ENCODE results near the gene DNM1. TPM values are rescaled to one million over a fixed set of nuclear protein-coding genes. Genes with fewer than 3 reads are reported as not detected.
A peak's percentile ranks its signal among the peaks of the same experiment; 100 is the strongest.

DNM1 gene
- total RNA-seq, 1 donor from 2014 or later = 2.4 TPM

DNA sequence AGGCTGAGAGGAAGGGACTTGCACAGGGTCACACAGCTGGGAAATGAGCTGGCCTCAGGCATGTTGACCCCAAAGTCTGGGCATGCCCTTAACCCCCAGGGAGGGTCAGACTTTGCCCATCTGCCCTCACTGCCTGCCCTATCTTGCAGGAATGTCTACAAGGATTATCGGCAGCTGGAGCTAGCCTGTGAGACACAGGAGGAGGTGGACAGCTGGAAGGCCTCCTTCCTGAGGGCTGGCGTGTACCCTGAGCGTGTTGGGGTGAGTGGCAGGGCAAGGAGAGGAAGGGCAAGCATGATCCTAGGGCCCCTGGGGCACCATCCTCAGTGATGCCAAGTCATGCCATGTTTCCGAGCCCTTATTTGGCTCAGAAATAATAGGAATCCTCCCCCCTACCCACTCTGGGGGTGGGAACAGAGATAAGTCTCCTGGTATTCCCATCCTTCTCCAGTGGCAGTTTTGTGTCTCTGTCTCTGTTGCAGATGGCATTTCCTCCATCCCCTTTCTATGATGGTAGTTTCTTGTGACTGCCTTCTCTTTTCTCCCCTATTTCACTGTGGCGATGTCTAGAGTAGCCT is 44.1 kb downstream of the DNM1 start:
- Mint-ChIP-seq H3K27me3 (ENCODE audit: low read depth) (peaks cover 36% of the 10 kb centered on the region), H3K4me3 (ENCODE audit: low read depth) (no peak overlapping the region), H3K36me3 (ENCODE audit: low read depth) (no peaks in the 10 kb centered on the region), H3K9me3 (no peaks in the 10 kb centered on the region), H3K27ac (no peak overlapping the region), H3K4me1 (ENCODE audit: low read depth) (peaks cover 15% of the 10 kb centered on the region)
- intact Hi-C loops (cut with micrococcal nuclease) = no loop called here
- no peak for DNase-seq (ENCODE audit: low spot score)

DNA sequence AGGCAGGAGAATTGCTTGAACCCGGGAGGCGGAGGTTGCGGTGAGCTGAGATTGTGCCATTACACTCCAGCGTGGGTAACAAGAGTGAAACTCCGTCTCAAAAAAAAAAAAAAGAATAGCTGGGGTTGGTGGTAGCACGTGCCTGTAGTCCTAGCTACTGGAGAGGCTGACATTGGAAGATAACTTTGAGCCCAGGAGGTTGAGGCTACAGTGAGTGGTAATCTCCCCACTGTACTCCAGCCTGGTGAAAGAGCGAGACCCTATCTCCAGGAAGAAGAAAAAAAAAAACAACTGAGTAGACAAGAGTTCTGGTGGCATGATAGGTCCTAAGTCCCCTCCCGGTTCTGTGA is 46.4 kb downstream of the DNM1 start:
- no peak overlapping the region for H3K27ac Mint-ChIP-seq
- H3K4me3 Mint-ChIP-seq (ENCODE audit: low read depth) = peak overlapping the region; percentile 76
- H3K4me1 Mint-ChIP-seq (ENCODE audit: low read depth) = peaks cover 8% of the 10 kb centered on the region
- H3K9me3 Mint-ChIP-seq = no peaks in the 10 kb centered on the region
- H3K36me3 Mint-ChIP-seq (ENCODE audit: low read depth) = no peaks in the 10 kb centered on the region
- intact Hi-C loops (cut with micrococcal nuclease) = no loop called here
- no peak for DNase-seq (ENCODE audit: low spot score)
- peaks cover 28% of the 10 kb centered on the region for H3K27me3 Mint-ChIP-seq (ENCODE audit: low read depth)

DNA sequence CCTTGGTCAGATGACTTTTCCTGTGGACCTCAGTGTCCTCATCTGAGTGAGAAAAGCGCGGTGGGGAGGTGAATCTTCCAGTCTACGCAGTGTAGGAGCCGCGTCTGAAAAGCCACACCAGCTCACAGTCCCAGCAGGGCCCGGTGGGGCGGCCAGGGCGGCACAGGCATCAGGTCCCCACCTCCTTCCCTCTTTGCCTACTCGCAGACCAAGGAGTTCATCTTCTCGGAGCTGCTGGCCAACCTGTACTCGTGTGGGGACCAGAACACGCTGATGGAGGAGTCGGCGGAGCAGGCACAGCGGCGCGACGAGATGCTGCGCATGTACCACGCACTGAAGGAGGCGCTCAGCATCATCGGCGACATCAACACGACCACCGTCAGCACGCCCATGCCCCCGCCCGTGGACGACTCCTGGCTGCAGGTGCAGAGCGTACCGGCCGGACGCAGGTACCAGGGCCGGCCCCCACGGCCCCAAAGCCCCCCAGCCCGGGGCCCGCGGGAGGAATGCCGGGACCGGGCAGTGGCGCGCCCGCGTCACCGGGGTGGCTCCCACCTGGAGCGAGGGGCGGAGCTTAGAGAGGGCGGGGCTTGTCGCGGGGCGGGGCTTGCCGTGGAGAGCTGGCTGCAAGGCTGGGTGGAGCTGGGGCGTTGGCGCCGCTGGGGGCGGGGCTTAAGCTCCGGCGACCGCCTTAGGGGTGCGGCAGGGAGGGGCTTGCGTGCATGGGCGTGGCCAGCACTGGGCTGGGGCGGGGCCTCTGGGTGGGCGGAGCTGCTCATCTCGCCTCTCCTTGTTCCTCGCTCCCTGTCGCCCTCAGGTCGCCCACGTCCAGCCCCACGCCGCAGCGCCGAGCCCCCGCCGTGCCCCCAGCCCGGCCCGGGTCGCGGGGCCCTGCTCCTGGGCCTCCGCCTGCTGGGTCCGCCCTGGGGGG is 47.0 kb downstream of the DNM1 start:
- intact Hi-C loops (cut with micrococcal nuclease) = loop anchor here (1.0 to 2.0 kb wide), 3 partner anchors 25 to 73 kb away; partner anchors contain the start of genes COQ4 and TRUB2
- Mint-ChIP-seq H3K4me1 (ENCODE audit: low read depth) (peaks cover 8% of the 10 kb centered on the region), H3K4me3 (ENCODE audit: low read depth) (peak overlapping the region; percentile 76), H3K36me3 (ENCODE audit: low read depth) (no peaks in the 10 kb centered on the region), H3K27ac (no peak overlapping the region), H3K27me3 (ENCODE audit: low read depth) (peaks cover 28% of the 10 kb centered on the region), H3K9me3 (no peaks in the 10 kb centered on the region)
- DNase-seq (ENCODE audit: low spot score) = peak; percentile 93

DNA sequence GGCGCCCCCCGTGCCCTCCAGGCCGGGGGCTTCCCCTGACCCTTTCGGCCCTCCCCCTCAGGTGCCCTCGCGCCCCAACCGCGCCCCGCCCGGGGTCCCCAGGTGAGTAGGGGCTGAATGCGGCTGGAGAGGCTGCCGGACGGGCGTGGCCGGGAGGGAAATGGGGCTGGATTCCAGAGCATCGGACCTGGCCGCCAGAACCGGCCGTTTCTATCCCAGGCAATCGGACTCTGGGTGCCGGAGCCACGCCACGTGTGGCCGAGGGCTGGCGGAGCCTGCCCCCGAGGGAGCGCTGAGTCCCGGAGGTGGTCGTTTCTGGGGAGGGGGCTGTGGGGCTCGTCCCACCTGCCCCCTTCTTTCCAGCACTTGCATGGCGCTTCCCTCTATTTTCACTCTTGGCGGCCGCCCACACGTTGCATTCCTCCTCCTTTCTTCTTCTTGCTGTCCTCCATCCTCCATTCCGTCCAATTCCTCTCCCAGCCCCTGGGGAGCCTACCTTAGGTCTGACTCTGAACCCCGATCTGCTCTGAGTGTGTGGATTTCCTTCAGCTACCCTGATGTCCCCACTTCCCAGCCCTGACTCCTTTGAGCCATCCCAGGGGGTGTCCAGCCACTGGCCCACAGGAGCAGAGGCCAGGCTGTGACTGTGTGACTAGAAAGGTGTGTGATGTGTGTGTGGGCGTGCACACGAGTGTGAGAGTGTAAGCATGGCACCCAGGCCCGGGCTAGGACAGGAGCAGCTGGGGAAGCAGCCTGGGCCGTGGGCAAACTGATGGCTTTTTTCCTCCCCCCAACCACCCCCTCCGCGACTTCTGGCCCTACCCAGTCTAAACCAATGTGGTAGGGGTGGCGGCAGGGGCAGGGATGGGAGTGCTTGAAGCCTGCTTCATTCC is 47.9 kb downstream of the DNM1 start:
- Mint-ChIP-seq H3K4me3 (ENCODE audit: low read depth) (peak overlapping the region; percentile 69), H3K9me3 (no peaks in the 10 kb centered on the region), H3K27ac (no peak overlapping the region), H3K4me1 (ENCODE audit: low read depth) (peaks cover 8% of the 10 kb centered on the region), H3K27me3 (ENCODE audit: low read depth) (peaks cover 24% of the 10 kb centered on the region), H3K36me3 (ENCODE audit: low read depth) (peaks cover 3% of the 10 kb centered on the region)
- intact Hi-C loops (cut with micrococcal nuclease) = loop anchor here (1.0 to 2.0 kb wide), 3 partner anchors 24 to 72 kb away; partner anchors contain the start of genes COQ4 and TRUB2
- DNase-seq (ENCODE audit: low spot score) = no peak

DNA sequence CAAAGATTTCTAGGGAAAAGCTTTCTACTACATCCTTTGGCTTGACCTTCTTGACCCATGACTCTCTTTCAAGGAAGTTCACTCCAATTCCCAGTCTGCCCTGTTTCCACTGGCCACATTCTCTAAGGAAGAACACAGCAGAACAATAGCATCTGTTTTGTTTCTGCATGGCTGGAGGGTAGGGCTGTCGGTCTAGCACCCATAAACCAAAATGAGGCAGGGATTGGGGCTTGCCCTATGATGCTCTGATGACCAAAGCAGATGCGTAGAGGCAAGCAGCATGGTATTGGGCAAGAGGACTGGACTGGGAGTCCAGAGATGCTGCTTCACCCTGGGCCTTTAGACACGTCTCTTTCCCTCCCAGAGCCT is 48.5 kb downstream of the DNM1 start:
- H3K4me3 Mint-ChIP-seq (ENCODE audit: low read depth) = peak overlapping the region; percentile 15
- peaks cover 8% of the 10 kb centered on the region for H3K4me1 Mint-ChIP-seq (ENCODE audit: low read depth)
- intact Hi-C loops (cut with micrococcal nuclease) = loop anchor here (2.0 kb wide), 1 partner anchor 71 kb away; the partner anchor contains the start of genes COQ4 and TRUB2
- no peak overlapping the region for H3K27ac Mint-ChIP-seq
- peaks cover 24% of the 10 kb centered on the region for H3K27me3 Mint-ChIP-seq (ENCODE audit: low read depth)
- H3K36me3 Mint-ChIP-seq (ENCODE audit: low read depth) = peaks cover 3% of the 10 kb centered on the region
- H3K9me3 Mint-ChIP-seq = no peaks in the 10 kb centered on the region
- DNase-seq (ENCODE audit: low spot score) = no peak

DNA sequence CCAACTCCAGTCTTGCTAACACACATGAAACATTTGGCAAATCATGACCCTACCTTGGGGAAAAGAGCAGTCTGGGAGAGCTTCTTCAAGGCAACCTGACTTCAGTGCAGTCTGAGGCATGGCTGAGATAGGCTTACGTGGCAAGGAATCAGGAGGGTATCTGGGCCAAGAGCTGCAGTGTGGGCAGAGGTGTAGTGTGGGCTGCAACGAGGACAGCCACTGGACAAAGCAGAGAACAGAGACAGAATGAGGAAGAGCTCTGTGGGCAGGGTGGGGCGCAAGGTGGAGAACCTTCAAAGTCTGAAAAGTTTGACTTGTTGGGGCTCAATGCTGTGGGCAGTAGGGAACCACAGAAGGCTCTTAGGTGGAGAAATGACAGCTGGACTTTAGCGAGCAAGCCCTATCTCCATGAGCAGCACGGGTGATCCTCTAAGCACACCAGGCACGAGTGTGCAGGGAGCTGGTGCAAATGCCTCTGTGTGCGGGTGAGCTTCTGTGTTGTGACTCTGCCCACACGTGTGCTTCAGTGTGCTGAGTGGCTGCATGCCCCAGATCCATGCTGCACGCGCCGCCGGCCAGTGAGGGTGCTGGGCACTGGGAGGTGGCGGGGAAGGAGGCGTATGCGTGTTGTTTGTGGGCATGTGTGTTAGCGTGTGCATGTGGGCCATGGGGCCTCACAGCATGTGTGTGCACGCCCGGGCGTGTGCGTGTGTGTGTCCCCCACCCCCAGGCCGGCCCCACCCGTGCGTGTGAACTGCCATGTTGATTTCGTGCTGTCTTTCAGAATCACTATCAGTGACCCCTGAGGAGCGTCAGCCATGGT is 49.3 kb downstream of the DNM1 start:
- Mint-ChIP-seq H3K36me3 (ENCODE audit: low read depth) (peaks cover 6% of the 10 kb centered on the region), H3K4me1 (ENCODE audit: low read depth) (peaks cover 8% of the 10 kb centered on the region), H3K27me3 (ENCODE audit: low read depth) (peaks cover 23% of the 10 kb centered on the region), H3K9me3 (no peaks in the 10 kb centered on the region), H3K4me3 (ENCODE audit: low read depth) (no peak overlapping the region), H3K27ac (no peak overlapping the region)
- intact Hi-C loops (cut with micrococcal nuclease) = no loop called here
- DNase-seq (ENCODE audit: low spot score) = no peak

DNA sequence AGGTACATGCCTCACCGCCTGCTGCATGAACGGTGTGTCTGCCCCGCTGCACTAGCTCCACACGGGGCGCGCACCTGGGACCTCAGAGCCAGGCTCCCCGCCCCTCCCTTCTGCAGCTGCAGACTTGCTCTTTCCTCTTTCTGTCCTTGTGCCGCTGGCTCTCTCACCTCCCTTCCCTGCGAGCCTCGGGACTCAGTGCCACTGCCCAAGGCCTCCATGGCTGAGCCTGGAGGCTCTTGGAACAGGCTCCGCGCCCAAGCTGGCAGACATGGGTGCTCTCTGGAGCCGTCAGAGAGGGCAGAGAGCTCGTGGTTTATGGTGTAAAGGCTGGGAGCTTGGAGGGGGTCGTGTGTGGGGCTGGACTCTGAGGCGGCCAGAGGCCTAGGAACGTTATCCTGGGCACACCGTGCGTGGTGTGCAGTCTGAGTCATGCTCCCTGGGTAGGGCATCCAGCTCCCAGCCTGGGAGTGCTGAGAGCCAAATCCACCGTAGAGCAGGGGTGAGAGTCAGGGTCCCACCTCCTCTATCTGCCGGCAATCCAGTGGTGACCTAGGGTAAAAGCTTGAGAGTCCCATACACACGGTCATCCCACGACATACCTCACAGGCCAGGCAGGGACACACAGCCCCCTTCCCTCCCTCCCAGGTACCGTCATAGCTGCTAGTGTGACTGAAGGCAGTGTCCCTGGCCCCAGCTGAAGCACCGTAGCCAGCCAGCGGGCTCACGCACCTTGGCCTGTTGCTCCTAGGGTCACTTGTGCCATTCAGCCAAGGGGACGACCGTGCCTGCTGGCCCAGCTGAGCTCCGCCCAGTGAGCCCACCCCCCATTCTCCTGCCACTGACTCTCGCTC is 50.2 kb downstream of the DNM1 start:
- Mint-ChIP-seq H3K4me1 (ENCODE audit: low read depth) (peaks cover 8% of the 10 kb centered on the region), H3K27ac (no peak overlapping the region), H3K36me3 (ENCODE audit: low read depth) (peaks cover 7% of the 10 kb centered on the region), H3K27me3 (ENCODE audit: low read depth) (peaks cover 21% of the 10 kb centered on the region), H3K4me3 (ENCODE audit: low read depth) (no peak overlapping the region), H3K9me3 (no peaks in the 10 kb centered on the region)
- DNase-seq (ENCODE audit: low spot score) = no peak
- intact Hi-C loops (cut with micrococcal nuclease) = no loop called here

DNA sequence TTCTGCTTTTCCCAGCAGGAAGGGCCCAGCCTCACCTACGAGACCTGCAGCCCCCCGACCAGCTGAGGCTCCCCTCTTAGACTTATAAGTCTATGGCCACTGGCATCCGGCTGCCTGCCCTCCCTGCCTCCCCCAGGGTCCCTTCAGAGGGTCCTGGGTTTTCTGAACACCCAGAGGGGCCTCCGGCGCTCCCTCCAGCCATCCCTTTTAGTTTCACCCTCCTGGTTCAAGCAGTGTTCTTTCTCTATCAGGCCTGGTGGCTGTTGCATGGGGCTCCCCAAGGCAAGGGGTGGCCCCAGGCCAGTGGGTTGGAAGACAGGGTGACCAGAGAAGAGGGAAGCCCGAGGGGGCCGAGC is 50.8 kb downstream of the DNM1 start:
- Mint-ChIP-seq H3K27me3 (ENCODE audit: low read depth) (peaks cover 16% of the 10 kb centered on the region), H3K27ac (no peak overlapping the region), H3K4me3 (ENCODE audit: low read depth) (no peak overlapping the region), H3K9me3 (no peaks in the 10 kb centered on the region), H3K4me1 (ENCODE audit: low read depth) (peaks cover 8% of the 10 kb centered on the region), H3K36me3 (ENCODE audit: low read depth) (peaks cover 7% of the 10 kb centered on the region)
- no peak for DNase-seq (ENCODE audit: low spot score)
- intact Hi-C loops (cut with micrococcal nuclease) = no loop called here

DNA sequence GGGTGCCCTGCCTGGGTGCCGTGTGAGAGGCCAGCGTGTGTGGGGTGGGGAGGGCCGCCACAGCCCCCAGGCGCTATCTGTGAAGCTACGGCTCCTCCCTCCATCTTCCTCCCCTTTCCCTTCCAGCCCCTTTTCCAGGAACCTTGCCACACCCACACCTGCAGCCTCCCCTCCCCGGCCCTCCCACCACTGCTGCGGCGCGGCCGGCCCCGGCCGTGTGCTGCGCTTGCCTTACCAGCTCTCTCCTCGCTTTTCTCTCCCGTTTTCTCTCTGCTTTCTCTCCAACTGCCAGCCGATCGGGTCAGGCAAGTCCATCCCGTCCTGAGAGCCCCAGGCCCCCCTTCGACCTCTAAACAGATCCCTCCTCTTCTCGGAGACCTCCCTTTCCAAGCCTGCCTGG is 51.2 kb downstream of the DNM1 start:
- DNase-seq (ENCODE audit: low spot score) = no peak
- intact Hi-C loops (cut with micrococcal nuclease) = no loop called here
- Mint-ChIP-seq H3K27ac (no peak overlapping the region), H3K36me3 (ENCODE audit: low read depth) (peaks cover 7% of the 10 kb centered on the region), H3K9me3 (no peaks in the 10 kb centered on the region), H3K4me3 (ENCODE audit: low read depth) (no peak overlapping the region), H3K4me1 (ENCODE audit: low read depth) (peaks cover 8% of the 10 kb centered on the region), H3K27me3 (ENCODE audit: low read depth) (peaks cover 16% of the 10 kb centered on the region)

DNA sequence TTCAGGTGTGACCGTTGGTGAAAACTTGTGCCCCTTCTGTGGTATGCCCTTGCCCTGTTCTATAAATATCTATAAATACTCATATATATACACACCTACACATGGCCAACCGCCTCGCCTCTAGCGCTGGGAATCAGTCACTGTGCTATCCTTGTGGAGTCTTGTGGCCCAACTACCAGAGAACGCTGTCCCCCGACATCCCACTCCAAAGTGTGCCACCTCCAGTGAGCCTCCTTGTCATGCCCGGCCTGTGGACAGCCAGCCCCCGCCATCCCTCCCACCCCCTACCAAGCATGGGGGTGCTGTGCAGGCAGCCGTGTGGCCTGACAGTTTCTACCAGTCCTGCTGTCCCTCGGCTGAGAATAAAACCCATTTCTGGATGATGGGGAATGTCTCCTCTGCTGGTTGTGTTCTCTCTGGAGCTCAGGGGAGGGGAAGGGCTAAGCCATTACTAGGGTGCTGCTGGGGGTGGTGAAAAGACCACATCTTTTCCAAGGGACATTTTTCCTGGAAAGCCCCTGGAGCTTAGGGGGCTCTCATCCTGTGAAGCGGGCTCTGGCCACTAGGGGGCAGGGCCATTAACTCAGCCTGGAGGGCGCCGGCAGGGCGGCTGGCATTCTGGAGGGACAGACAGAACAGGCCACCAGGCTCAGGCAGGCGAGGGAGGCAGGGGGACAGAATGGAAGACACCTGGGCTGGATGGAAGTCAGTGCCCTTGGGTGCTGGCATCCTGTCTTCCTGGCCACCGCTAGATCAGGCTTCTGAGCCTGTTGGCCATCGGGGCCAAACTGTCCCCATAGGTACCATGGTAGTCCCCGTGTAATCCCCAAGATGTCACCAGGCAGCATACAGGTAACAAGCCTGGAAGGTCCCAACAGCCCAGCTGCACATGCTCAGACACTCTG is 51.9 kb downstream of the DNM1 start:
- peaks cover 3% of the 10 kb centered on the region for H3K4me1 Mint-ChIP-seq (ENCODE audit: low read depth)
- H3K27ac Mint-ChIP-seq = no peak overlapping the region
- H3K4me3 Mint-ChIP-seq (ENCODE audit: low read depth) = no peak overlapping the region
- intact Hi-C loops (cut with micrococcal nuclease) = no loop called here
- H3K9me3 Mint-ChIP-seq = no peaks in the 10 kb centered on the region
- peaks cover 7% of the 10 kb centered on the region for H3K36me3 Mint-ChIP-seq (ENCODE audit: low read depth)
- peaks cover 11% of the 10 kb centered on the region for H3K27me3 Mint-ChIP-seq (ENCODE audit: low read depth)
- peak; percentile 25 for DNase-seq (ENCODE audit: low spot score)

Measured in activated T-helper 2 cell treated with anti-CD3 and anti-CD28 coated beads, Interferon-gamma antibody, Interleukin-2, Interleukin-4, amounts not matched to agents 10 μg/mL and 5 μg/mL and 100 μg/mL, durations not matched to agents 14 hours and 24 hours and 36 hours (primary cell).